Caki2 (cell line): ENCODE results near the gene ZSCAN21. TPM values are rescaled to one million over a fixed set of nuclear protein-coding genes. Genes with fewer than 3 reads are reported as not detected.

Experiments used
- DNase-seq: peaks from one replicate; pipeline ENCODE4 v3.0.0-alpha.2; 2015; ENCODE audit warnings: low read depth
- in situ Hi-C: cut with HindIII; loops from 2 replicates; pipeline ENCODE4 v1.10.0; 2016; ENCODE audit warnings: low sequenced_read_pairs, low pct_unique_long_range_greater_than_20kb, mixed read lengths
- total RNA-seq: library from RNA; depleted of rRNA; stranded (reverse); fragments of >200 nt; shearing (Covaris generic); gene quantifications from 2 replicates; pipeline ENCODE4 v1.2.3, GENCODE V29; 2014; ENCODE audit warnings: low replicate concordance; rRNA removed

The ZSCAN21 gene
- total RNA-seq, 1 experiment from 2014 or later, result 4.4 TPM

- no peak for DNase-seq
- in situ Hi-C loops, result no loop called here
Observed at GRCh38 chr7:100107890-100108289, 58.3 kb downstream of the ZSCAN21 start.

- in situ Hi-C loops, result no loop called here
Observed at GRCh38 chr7:100109521-100110163, 60.1 kb downstream of the ZSCAN21 start.

GRCh38 chr7:100111156-100111555, 61.6 kb downstream of the ZSCAN21 start:
- DNase-seq, result no peak
- in situ Hi-C loops, result no loop called here

More at GRCh38 chr7:100109521-100110163, 60.1 kb downstream of the ZSCAN21 start:
- DNase-seq, result no peak

- in situ Hi-C loops, result no loop called here
- no peak for DNase-seq
Observed at GRCh38 chr7:100111914-100112313, 62.3 kb downstream of the ZSCAN21 start.

Other genes with a start within 250 kb of the ZSCAN21 start
- gene CYP3A43, start 221.8 kb upstream of the ZSCAN21 start, total RNA-seq, result not detected in 2 replicates
- gene OR2AE1, start 172.7 kb upstream of the ZSCAN21 start, total RNA-seq, result not detected in 2 replicates
- gene TRIM4, start 130.2 kb upstream of the ZSCAN21 start, total RNA-seq, result 15.5 and 19.3 TPM in 2 replicates
- gene GJC3, start 120.2 kb upstream of the ZSCAN21 start, total RNA-seq, result not detected in 2 replicates
- gene AZGP1, start 73.7 kb upstream of the ZSCAN21 start, total RNA-seq, result 1.1 TPM in 1 of 2 replicates, not detected in the other
- gene ZKSCAN1, start 34.2 kb upstream of the ZSCAN21 start, total RNA-seq, result 20.3 and 23.0 TPM in 2 replicates
- gene ZNF3, start 31.9 kb downstream of the ZSCAN21 start, total RNA-seq, result 47.7 and 51.4 TPM in 2 replicates
- gene COPS6, start 39.2 kb downstream of the ZSCAN21 start, total RNA-seq, result 91.2 and 92.5 TPM in 2 replicates
- gene MCM7, start 51.6 kb downstream of the ZSCAN21 start, total RNA-seq, result 225 and 243 TPM in 2 replicates
- 25.8 and 28.1 TPM in 2 replicates for gene AP4M1, start 51.9 kb downstream of the ZSCAN21 start, total RNA-seq
- 17.8 and 29.7 TPM in 2 replicates for gene TAF6, start 69.6 kb downstream of the ZSCAN21 start, total RNA-seq
- 9.5 and 25.8 TPM in 2 replicates for gene CNPY4, start 69.9 kb downstream of the ZSCAN21 start, total RNA-seq
- gene MBLAC1, start 77.2 kb downstream of the ZSCAN21 start, total RNA-seq, result 0.52 and 2.5 TPM in 2 replicates
- gene LAMTOR4, start 99.1 kb downstream of the ZSCAN21 start, total RNA-seq, result 63.0 and 126 TPM in 2 replicates
- 2.2 and 2.3 TPM in 2 replicates for gene TRAPPC14, start 108.9 kb downstream of the ZSCAN21 start, total RNA-seq
- not detected in 2 replicates for gene GAL3ST4, start 118.8 kb downstream of the ZSCAN21 start, total RNA-seq
- gene GPC2, start 127.6 kb downstream of the ZSCAN21 start, total RNA-seq, result 1.4 and 1.6 TPM in 2 replicates
- not detected in 2 replicates for gene STAG3, start 128.1 kb downstream of the ZSCAN21 start, total RNA-seq
- 1.4 TPM in 1 of 2 replicates, not detected in the other for gene PVRIG, start 170.2 kb downstream of the ZSCAN21 start, total RNA-seq